Testis (tissue), 2 donors: ENCODE measurements around the gene YBEY.

Source experiments
- CTCF ChIP-seq, 3 experiments: fragments of 450-650 bp in 2 of 3; fragments of 200-600 bp in 1 of 3; sonication (generic) in 1 of 3; IDR thresholded peaks; one replicate each; pipeline ENCODE4 v1.5.1; 2016 to 2019; ENCODE audit warnings: antibody characterized with exemption in 3 of 3, mild to moderate bottlenecking in 2 of 3, moderate library complexity in 1 of 3
- POLR2A ChIP-seq: fragments of 450-650 bp; IDR thresholded peaks from one replicate; pipeline ENCODE4 v1.6.1; 2017; ENCODE audit warnings: antibody characterized with exemption, mild to moderate bottlenecking, moderate library complexity

GRCh38 chr21:46285761-46286647, at the start of gene YBEY:
- TF ChIP-seq CTCF (IDR thresholded peaks at IDR 0.05) (peak; percentile 16 to 20 (median 19)), POLR2A (no peak)
